ENCODE measurements around the gene ZBTB47. TPM values are rescaled to one million over a fixed set of nuclear protein-coding genes. Genes with fewer than 3 reads are reported as not detected.

ZBTB47 gene
- total RNA-seq, 2 experiments from 2014 or later, result 0.43 to 0.45 TPM

DNA sequence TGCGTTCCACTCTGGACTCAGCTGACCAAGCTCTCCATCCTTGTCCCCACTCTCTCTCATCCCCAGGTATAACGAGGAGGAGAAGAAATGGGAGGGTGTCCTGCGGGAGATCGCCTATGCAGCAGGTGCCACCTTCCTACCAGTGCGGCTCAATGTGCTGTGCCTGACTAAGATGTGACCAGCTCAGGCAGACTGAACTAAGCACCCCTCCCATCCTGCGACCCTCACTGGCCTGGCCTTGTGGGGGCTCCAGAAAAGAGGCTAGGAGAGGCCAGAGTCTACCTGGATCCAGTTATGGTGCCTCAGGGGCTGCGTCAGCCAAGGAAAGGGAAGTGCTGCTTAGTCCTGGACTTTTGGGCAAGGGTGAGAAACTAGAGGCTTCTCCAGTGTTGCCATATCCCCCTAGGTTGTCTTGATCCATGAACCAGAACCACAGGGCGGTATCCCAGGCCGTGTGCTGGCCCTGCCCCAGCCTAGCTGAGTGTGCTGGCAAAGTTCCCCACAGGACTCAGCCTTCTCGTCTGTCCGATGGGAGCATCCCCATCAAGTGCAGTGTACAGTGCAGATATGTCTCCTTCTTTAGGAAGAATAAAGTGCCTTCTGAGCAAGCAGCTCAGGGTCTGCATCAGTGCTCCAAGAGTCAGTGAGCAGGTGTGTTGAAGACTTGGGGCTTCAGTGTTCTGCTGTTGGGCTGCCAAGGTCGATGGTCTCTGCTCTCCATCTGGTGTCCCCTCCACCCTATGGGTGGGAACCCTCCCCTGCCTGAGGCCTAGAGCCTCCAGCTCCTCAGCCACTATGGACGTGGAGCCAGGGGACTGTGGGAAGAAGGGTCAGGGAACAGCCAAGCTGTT, 38.5 kb downstream of the ZBTB47 start:
- intact Hi-C loops (cut with micrococcal nuclease), result no loop called here
- TF ChIP-seq, protein P1, sequence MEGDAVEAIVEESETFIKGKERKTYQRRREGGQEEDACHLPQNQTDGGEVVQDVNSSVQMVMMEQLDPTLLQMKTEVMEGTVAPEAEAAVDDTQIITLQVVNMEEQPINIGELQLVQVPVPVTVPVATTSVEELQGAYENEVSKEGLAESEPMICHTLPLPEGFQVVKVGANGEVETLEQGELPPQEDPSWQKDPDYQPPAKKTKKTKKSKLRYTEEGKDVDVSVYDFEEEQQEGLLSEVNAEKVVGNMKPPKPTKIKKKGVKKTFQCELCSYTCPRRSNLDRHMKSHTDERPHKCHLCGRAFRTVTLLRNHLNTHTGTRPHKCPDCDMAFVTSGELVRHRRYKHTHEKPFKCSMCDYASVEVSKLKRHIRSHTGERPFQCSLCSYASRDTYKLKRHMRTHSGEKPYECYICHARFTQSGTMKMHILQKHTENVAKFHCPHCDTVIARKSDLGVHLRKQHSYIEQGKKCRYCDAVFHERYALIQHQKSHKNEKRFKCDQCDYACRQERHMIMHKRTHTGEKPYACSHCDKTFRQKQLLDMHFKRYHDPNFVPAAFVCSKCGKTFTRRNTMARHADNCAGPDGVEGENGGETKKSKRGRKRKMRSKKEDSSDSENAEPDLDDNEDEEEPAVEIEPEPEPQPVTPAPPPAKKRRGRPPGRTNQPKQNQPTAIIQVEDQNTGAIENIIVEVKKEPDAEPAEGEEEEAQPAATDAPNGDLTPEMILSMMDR (IDR thresholded peaks at IDR 0.05), result no peak

DNA sequence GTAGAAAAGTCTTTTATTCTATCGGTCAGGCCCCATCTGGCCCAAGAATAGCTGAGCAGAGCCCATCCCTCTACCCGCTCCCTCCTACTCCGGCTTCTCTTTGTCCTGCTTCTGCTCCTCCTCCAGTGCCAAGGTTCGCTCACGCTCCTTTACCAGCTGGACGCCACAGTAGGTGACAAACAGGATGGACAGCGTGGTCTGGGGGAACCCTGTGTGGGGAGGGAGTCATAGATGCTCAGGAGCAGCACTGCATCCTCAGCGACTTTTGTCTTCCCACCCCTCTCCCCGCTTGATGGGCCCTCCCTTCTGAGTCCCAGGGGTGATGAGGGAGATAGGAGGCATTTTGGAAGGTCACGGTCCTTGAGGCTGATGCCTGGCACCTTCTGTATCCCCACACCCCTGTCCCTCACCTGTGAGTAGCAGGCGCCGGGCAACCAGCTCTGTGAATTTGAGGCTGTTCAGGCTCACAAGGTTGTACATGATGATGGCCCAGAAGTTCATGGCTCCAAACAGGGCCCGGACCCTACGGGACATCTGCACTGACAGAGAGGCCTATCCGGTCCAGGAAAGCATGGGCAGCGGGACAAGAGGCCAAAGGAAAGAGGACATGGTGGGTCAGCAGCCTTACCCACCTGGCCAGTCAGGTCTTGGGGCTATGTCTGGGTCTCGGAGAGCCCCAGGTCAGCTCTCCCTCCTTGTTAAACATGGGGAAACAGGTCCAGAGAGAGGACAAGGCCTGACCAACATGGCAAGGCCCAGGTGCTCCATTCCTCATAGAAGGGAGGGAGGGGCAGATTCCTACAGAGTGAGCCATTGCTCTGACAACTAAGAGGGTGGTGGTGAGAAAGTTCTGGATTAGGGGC, 39.4 kb downstream of the ZBTB47 start:
- ATAC-seq (no peak), DNase-seq (no peak)
- intact Hi-C loops (cut with micrococcal nuclease), result no loop called here
- Mint-ChIP-seq H3K36me3 (ENCODE audit: low read depth) (no peaks in the 10 kb centered on the region), H3K4me1 (ENCODE audit: low read depth) (no peaks in the 10 kb centered on the region), H3K4me3 (no peak overlapping the region), H3K27me3 (no peaks in the 10 kb centered on the region), H3K27ac (no peak overlapping the region), H3K9me3 (no peaks in the 10 kb centered on the region)
- POLR2A ChIA-PET, result no interaction called here
- TF ChIP-seq, protein P1 (IDR thresholded peaks at IDR 0.05), result no peak
- CTCF ChIA-PET, result no interaction called here

More for the DNA sequence above, 38.5 kb downstream of the ZBTB47 start:
- Mint-ChIP-seq H3K36me3 (ENCODE audit: low read depth) (no peaks in the 10 kb centered on the region), H3K9me3 (no peaks in the 10 kb centered on the region), H3K4me3 (no peak overlapping the region), H3K27ac (no peak overlapping the region), H3K27me3 (no peaks in the 10 kb centered on the region), H3K4me1 (ENCODE audit: low read depth) (no peaks in the 10 kb centered on the region)
- DNase-seq (no peak), ATAC-seq (no peak)
- POLR2A ChIA-PET, result no interaction called here
- CTCF ChIA-PET, result no interaction called here

DNA sequence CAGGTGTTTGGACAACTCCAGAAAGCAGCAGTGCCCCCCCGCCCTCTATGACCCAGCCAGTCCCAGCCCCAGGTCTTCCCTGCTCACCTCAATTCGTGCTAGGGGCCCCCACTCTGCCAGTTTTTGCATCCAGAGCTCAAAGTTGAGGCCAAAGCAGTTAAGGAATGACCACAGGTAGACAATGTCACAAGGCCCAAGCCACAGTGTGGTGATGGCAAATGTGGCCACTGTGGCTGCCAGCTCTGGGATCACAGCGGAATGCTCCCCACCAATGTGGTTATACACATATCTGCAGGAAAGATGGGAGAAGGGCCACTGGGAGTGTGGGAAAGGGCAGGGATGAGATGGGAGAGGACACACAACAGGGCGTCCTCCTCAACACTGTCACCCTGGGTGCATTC, 40.0 kb downstream of the ZBTB47 start:
- TF ChIP-seq, protein P1 (IDR thresholded peaks at IDR 0.05), result no peak
- Mint-ChIP-seq H3K27me3 (no peaks in the 10 kb centered on the region), H3K9me3 (no peaks in the 10 kb centered on the region), H3K36me3 (ENCODE audit: low read depth) (no peaks in the 10 kb centered on the region), H3K4me1 (ENCODE audit: low read depth) (no peaks in the 10 kb centered on the region), H3K27ac (no peak overlapping the region), H3K4me3 (no peak overlapping the region)
- ChIA-PET POLR2A (no interaction called here), CTCF (no interaction called here)
- intact Hi-C loops (cut with micrococcal nuclease), result no loop called here
- no peak for ATAC-seq
- DNase-seq, result no peak

DNA sequence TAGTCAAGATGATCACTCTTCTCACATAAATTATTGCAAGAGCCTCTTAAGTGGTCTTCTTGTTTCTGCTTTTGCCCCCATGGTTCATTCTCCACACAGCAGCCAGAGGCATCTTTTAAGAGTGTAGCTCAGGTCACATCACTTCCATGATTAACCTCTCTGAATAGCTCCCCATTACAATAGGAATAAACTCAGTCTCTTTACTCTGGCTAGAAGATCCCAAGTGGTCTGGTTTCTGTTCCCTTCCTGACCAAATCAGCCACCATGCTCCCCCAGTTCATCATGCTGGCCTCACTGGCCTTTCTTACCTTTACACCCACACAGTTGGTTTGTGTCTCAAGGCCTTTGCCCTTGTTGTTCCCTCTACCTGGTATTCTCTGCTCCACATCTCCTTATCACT, 40.9 kb downstream of the ZBTB47 start:
- no peaks in the 10 kb centered on the region for H3K9me3 Mint-ChIP-seq
- H3K27me3 Mint-ChIP-seq, result no peaks in the 10 kb centered on the region
- POLR2A ChIA-PET, result no interaction called here
- TF ChIP-seq, protein P1 (IDR thresholded peaks at IDR 0.05), result no peak
- ATAC-seq (no peak), DNase-seq (no peak)
- H3K4me3 Mint-ChIP-seq, result no peak overlapping the region
- no peak overlapping the region for H3K27ac Mint-ChIP-seq
- H3K36me3 Mint-ChIP-seq (ENCODE audit: low read depth), result no peaks in the 10 kb centered on the region
- H3K4me1 Mint-ChIP-seq (ENCODE audit: low read depth), result peaks cover 2% of the 10 kb centered on the region
- intact Hi-C loops (cut with micrococcal nuclease), result no loop called here
- CTCF ChIA-PET, result no interaction called here
